ENCODE results near the gene THBS1. TPM values are rescaled to one million over a fixed set of nuclear protein-coding genes. Genes with fewer than 3 reads are reported as not detected.

Gene THBS1
- total RNA-seq, 2 donors from 2014 or later = 13.9 to 16.5 TPM

- 99 to 100% methylated on average over 2 to 3 of the region's 3 CpGs for WGBS, 2 experiments (ENCODE audit: insufficient coverage in 1 of 2, insufficient read length in 1 of 2)
- peaks cover 22% of the 10 kb centered on the region for H3K36me3 Mint-ChIP-seq (ENCODE audit: low read depth)
- H3K36me3 ChIP-seq (ENCODE audit: control insufficient read depth, insufficient read depth, low read length) = peaks cover 68% of the 10 kb centered on the region
Measured at GRCh38 chr15:39584662-39585388, 3.9 kb downstream of the THBS1 start.

GRCh38 chr15:39585389-39585841 lies 4.5 kb downstream of the THBS1 start:
- H3K9me3 Mint-ChIP-seq = no peaks in the 10 kb centered on the region
- peaks cover 3% of the 10 kb centered on the region for H3K27me3 Mint-ChIP-seq (ENCODE audit: insufficient read depth)
- Histone ChIP-seq H3K4me1 (ENCODE audit: control insufficient read depth, insufficient read depth, low read length) (peaks cover 3% of the 10 kb centered on the region), H3K27ac (ENCODE audit: low read depth, low read length) (no peak overlapping the region), H3K36me3 (ENCODE audit: control insufficient read depth, insufficient read depth, low read length) (peaks cover 74% of the 10 kb centered on the region), H3K27me3 (ENCODE audit: control insufficient read depth, insufficient read depth, low read length, poor library complexity, severe bottlenecking) (no peaks in the 10 kb centered on the region), H3K9me3 (ENCODE audit: control insufficient read depth, low read length) (no peaks in the 10 kb centered on the region), H3K9ac (ENCODE audit: extremely low read depth, low read length, poor library complexity, severe bottlenecking) (no peak overlapping the region), H3K4me3 (ENCODE audit: low read length) (no peak overlapping the region)
- no peak overlapping the region for H3K27ac Mint-ChIP-seq
- H3K36me3 Mint-ChIP-seq (ENCODE audit: low read depth) = peaks cover 26% of the 10 kb centered on the region
- H3K4me1 Mint-ChIP-seq = peaks cover 6% of the 10 kb centered on the region
- no peak for TF ChIP-seq CTCF (conservative IDR thresholded peaks at IDR 0.05)
- no peak overlapping the region for H3K4me3 Mint-ChIP-seq
- 95 to 100% methylated on average over 4 of the region's 4 CpGs for WGBS, 2 experiments (ENCODE audit: insufficient coverage in 1 of 2, insufficient read length in 1 of 2)
- no peak for DNase-seq

More at GRCh38 chr15:39584662-39585388, 3.9 kb downstream of the THBS1 start:
- Histone ChIP-seq H3K27ac (ENCODE audit: low read depth, low read length) (no peak overlapping the region), H3K4me1 (ENCODE audit: control insufficient read depth, insufficient read depth, low read length) (peaks cover 3% of the 10 kb centered on the region), H3K4me3 (ENCODE audit: low read length) (no peak overlapping the region), H3K9me3 (ENCODE audit: control insufficient read depth, low read length) (no peaks in the 10 kb centered on the region), H3K27me3 (ENCODE audit: control insufficient read depth, insufficient read depth, low read length, poor library complexity, severe bottlenecking) (no peaks in the 10 kb centered on the region), H3K9ac (ENCODE audit: extremely low read depth, low read length, poor library complexity, severe bottlenecking) (no peak overlapping the region)
- DNase-seq = no peak
- H3K27me3 Mint-ChIP-seq (ENCODE audit: insufficient read depth) = peaks cover 4% of the 10 kb centered on the region
- no peaks in the 10 kb centered on the region for H3K9me3 Mint-ChIP-seq
- H3K4me1 Mint-ChIP-seq = peaks cover 8% of the 10 kb centered on the region
- no peak for TF ChIP-seq CTCF (conservative IDR thresholded peaks at IDR 0.05)
- H3K27ac Mint-ChIP-seq = no peak overlapping the region
- H3K4me3 Mint-ChIP-seq = no peak overlapping the region

GRCh38 chr15:39585871-39586301 lies 5.0 kb downstream of the THBS1 start:
- no peak overlapping the region for H3K4me3 Mint-ChIP-seq
- Histone ChIP-seq H3K36me3 (ENCODE audit: control insufficient read depth, insufficient read depth, low read length) (peaks cover 79% of the 10 kb centered on the region), H3K9ac (ENCODE audit: extremely low read depth, low read length, poor library complexity, severe bottlenecking) (no peak overlapping the region), H3K27me3 (ENCODE audit: control insufficient read depth, insufficient read depth, low read length, poor library complexity, severe bottlenecking) (no peaks in the 10 kb centered on the region), H3K27ac (ENCODE audit: low read depth, low read length) (no peak overlapping the region), H3K9me3 (ENCODE audit: control insufficient read depth, low read length) (no peaks in the 10 kb centered on the region), H3K4me1 (ENCODE audit: control insufficient read depth, insufficient read depth, low read length) (peaks cover 3% of the 10 kb centered on the region), H3K4me3 (ENCODE audit: low read length) (no peak overlapping the region)
- H3K27ac Mint-ChIP-seq = no peak overlapping the region
- H3K9me3 Mint-ChIP-seq = no peaks in the 10 kb centered on the region
- H3K4me1 Mint-ChIP-seq = peaks cover 6% of the 10 kb centered on the region
- H3K27me3 Mint-ChIP-seq (ENCODE audit: insufficient read depth) = peaks cover 3% of the 10 kb centered on the region
- H3K36me3 Mint-ChIP-seq (ENCODE audit: low read depth) = peaks cover 26% of the 10 kb centered on the region
- TF ChIP-seq CTCF (conservative IDR thresholded peaks at IDR 0.05) = no peak
- DNase-seq = no peak
- WGBS, 2 experiments (ENCODE audit: insufficient coverage in 1 of 2, insufficient read length in 1 of 2) = 98 to 100% methylated on average over 4 of the region's 4 CpGs
